HG03139 (cell line): ENCODE results near the gene ZNF398.
"Not testable (repeated sequence)": the region's sequence is repeated elsewhere in the genome, so short reads cannot be mapped to it uniquely, and the experiment has no call there.

Experiments
- ATAC-seq: cut with Tn5 transposase; IDR thresholded peaks from one replicate; pipeline ENCODE4 v1.9.1; 2021; ENCODE audit not compliant: unreplicated experiment

Gene ZNF398

GRCh38 chr7:149147072-149147751 lies at the start of gene ZNF398:
Gene ZNF398 (plus strand): TSS chr7:149147453. CDS start chr7:149147743, 290 bp downstream.
- peak; percentile 60 for ATAC-seq

GRCh38 chr7:149099058-149099457 lies 48.2 kb upstream of the ZNF398 start:
- ATAC-seq = no peak

- ATAC-seq = no peak
These were observed 46.4 kb upstream of the ZNF398 start for GRCh38 chr7:149100821-149101220.

- ATAC-seq = no peak
These were observed 44.6 kb upstream of the ZNF398 start for GRCh38 chr7:149102666-149103065.

- ATAC-seq = no peak
These were observed 43.8 kb upstream of the ZNF398 start for GRCh38 chr7:149103424-149103823.

GRCh38 chr7:149104214-149104613 lies 43.0 kb upstream of the ZNF398 start:
- ATAC-seq = no peak

- no peak for ATAC-seq
These were observed 42.5 kb upstream of the ZNF398 start for GRCh38 chr7:149104749-149105148.

GRCh38 chr7:149109969-149110368 lies 37.3 kb upstream of the ZNF398 start:
- no peak for ATAC-seq

GRCh38 chr7:149125189-149125862 lies 21.9 kb upstream of the ZNF398 start:
- ATAC-seq = no peak

- peak; percentile 80 for ATAC-seq
These were observed 21.2 kb upstream of the ZNF398 start, which contains the start of gene ZNF425 for GRCh38 chr7:149125863-149126661. Gene ZNF425 (minus strand): TSS chr7:149126324. CDS start chr7:149126213, 111 bp downstream.

- peak; percentile 34 for ATAC-seq
These were observed 20.5 kb upstream of the ZNF398 start for GRCh38 chr7:149126662-149127266.

GRCh38 chr7:149130572-149131198 lies 16.6 kb upstream of the ZNF398 start:
- no peak for ATAC-seq

- no peak for ATAC-seq
These were observed 14.1 kb upstream of the ZNF398 start for GRCh38 chr7:149133028-149133710.

- ATAC-seq = no peak
These were observed 11.1 kb upstream of the ZNF398 start for GRCh38 chr7:149136118-149136517.

GRCh38 chr7:149140831-149141230 lies 6.4 kb upstream of the ZNF398 start:
- no peak for ATAC-seq

- no peak for ATAC-seq
These were observed 5.4 kb upstream of the ZNF398 start for GRCh38 chr7:149141893-149142292.

- not testable (repeated sequence) for ATAC-seq
These were observed 2.8 kb upstream of the ZNF398 start for GRCh38 chr7:149144436-149144922.

GRCh38 chr7:149145031-149145845 lies 2.0 kb upstream of the ZNF398 start:
- no peak for ATAC-seq
